ENCODE data around the gene NKPD1. TPM values are rescaled to one million over a fixed set of nuclear protein-coding genes. Genes with fewer than 3 reads are reported as not detected.

The NKPD1 gene
- total and polyA plus RNA-seq, 10 donors: 0.17 to 0.77 (median 0.21) TPM; not detected in 1

- 83 to 90% (median 86%) methylated on average over 13 to 18 of the region's 18 CpGs for WGBS, 5 donors
Measured at GRCh38 chr19:45147835-45148676, 12.7 kb downstream of the NKPD1 start.

GRCh38 chr19:45146741-45147205 lies 14.0 kb downstream of the NKPD1 start:
- H3K4me1 ChIP-seq: peaks cover 0 to 5% (median 2%) of the 10 kb centered on the region in 6 donors
- intact Hi-C loops (cut with DNase I; ENCODE audit: low total_unique reads): no loop called here
- H3K36me3 ChIP-seq: peaks cover 0 to 72% (median 36%) of the 10 kb centered on the region in 6 donors
- H3K27me3 ChIP-seq (replicated peaks in 1 of 7): peaks cover 0 to 14% (median 7%) of the 10 kb centered on the region in 7 donors
- peak in 1 of 3 donors; percentile 17 for TF ChIP-seq POLR2AphosphoS5 (IDR thresholded peaks at IDR 0.05)
- no peak for TF ChIP-seq POLR2A (IDR thresholded peaks at IDR 0.05)
- no peak for TF ChIP-seq CTCF (IDR thresholded peaks at IDR 0.05 in 8 of 11, conservative IDR thresholded peaks at IDR 0.05 in 3 of 11)
- WGBS, 5 donors: 91 to 96% (median 92%) methylated on average over 14 to 18 of the region's 18 CpGs
- H3K9me3 ChIP-seq: no peaks in the 10 kb centered on the region
- no peak overlapping the region for H3K27ac ChIP-seq
- DNase-seq: no peak
- no peak overlapping the region for H3K4me3 ChIP-seq

More at GRCh38 chr19:45147835-45148676, 12.7 kb downstream of the NKPD1 start:
- peaks cover 12 to 18% (median 15%) of the 10 kb centered on the region in 6 donors for H3K4me1 ChIP-seq
- no peak for DNase-seq
- TF ChIP-seq POLR2AphosphoS5 (IDR thresholded peaks at IDR 0.05) (no peak), CTCF (IDR thresholded peaks at IDR 0.05 in 8 of 11, conservative IDR thresholded peaks at IDR 0.05 in 3 of 11) (no peak), POLR2A (IDR thresholded peaks at IDR 0.05) (no peak)
- no peak overlapping the region for H3K4me3 ChIP-seq
- H3K27ac ChIP-seq: no peak overlapping the region
- peaks cover 0 to 60% (median 24%) of the 10 kb centered on the region in 6 donors for H3K36me3 ChIP-seq
- H3K27me3 ChIP-seq (replicated peaks in 1 of 7): peaks cover 0 to 27% (median 20%) of the 10 kb centered on the region in 7 donors
- no peaks in the 10 kb centered on the region for H3K9me3 ChIP-seq
- intact Hi-C loops (cut with DNase I; ENCODE audit: low total_unique reads): no loop called here

GRCh38 chr19:45146251-45146650 lies 14.5 kb downstream of the NKPD1 start:
- intact Hi-C loops (cut with DNase I; ENCODE audit: low total_unique reads): no loop called here
- WGBS, 5 donors: 80 to 95% (median 89%) methylated on average over 7 to 13 of the region's 13 CpGs
- H3K36me3 ChIP-seq: peaks cover 0 to 78% (median 41%) of the 10 kb centered on the region in 6 donors
- no peaks in the 10 kb centered on the region for H3K9me3 ChIP-seq
- H3K4me3 ChIP-seq: no peak overlapping the region
- H3K27ac ChIP-seq: no peak overlapping the region
- peaks cover 0 to 9% (median 2%) of the 10 kb centered on the region in 7 donors for H3K27me3 ChIP-seq (replicated peaks in 1 of 7)
- TF ChIP-seq POLR2A (IDR thresholded peaks at IDR 0.05): no peak
- TF ChIP-seq POLR2AphosphoS5 (IDR thresholded peaks at IDR 0.05): no peak
- TF ChIP-seq CTCF (IDR thresholded peaks at IDR 0.05 in 8 of 11, conservative IDR thresholded peaks at IDR 0.05 in 3 of 11): no peak
- DNase-seq: no peak
- no peaks in the 10 kb centered on the region for H3K4me1 ChIP-seq

All from spleen (tissue), 11 donors.